HG03457 (cell line): ENCODE results near the gene CARMIL1.
"Not testable (repeated sequence)": the region's sequence is repeated elsewhere in the genome, so short reads cannot be mapped to it uniquely, and the experiment has no call there.

Experiments used
- ATAC-seq: cut with Tn5 transposase; IDR thresholded peaks from one replicate; pipeline ENCODE4 v1.9.1; 2021; ENCODE audit warnings: moderate number of reproducible peaks; ENCODE audit not compliant: unreplicated experiment

Gene CARMIL1

DNA sequence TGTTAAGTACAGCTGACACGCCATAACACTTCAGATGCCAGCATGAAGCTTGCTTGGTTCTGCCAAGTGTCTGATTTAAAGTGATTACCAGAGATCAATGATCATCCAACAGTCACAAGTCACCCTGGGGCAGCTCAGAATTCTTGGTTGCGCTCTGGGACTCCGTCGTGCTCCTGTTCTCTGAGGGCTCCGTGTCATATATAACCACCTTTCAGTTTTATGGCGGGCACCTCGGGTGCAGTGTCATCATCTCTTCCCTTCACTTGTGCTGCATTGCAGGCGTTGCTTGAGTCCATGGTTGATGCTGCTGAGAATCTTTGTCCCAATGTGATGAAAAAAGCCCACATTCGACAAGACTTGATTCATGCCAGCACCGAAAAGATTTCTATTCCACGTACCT lies 271.5 kb downstream of the CARMIL1 start:
- ATAC-seq, result no peak

DNA sequence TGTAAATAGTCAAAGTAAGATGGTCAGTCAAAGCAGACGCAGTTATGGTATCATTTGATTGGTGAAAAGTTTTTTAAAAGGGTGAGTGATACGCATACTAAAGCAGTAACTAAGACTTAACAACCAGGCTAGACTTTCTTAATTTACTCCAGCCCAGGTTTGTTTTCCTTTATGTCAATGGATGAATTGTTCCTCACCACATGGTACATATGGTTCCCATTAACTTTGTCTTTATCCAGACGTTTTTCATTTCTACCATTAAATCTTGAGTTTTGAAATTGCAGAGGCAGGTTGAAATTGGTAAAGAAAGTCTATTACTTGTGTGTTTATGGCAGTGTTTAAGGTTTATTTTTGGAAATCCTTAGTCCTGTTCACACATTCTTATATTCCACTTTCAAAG lies 274.3 kb downstream of the CARMIL1 start:
- ATAC-seq, result no peak

GRCh38 chr6:25555188-25555587 lies 276.0 kb downstream of the CARMIL1 start:
- ATAC-seq, result no peak

DNA sequence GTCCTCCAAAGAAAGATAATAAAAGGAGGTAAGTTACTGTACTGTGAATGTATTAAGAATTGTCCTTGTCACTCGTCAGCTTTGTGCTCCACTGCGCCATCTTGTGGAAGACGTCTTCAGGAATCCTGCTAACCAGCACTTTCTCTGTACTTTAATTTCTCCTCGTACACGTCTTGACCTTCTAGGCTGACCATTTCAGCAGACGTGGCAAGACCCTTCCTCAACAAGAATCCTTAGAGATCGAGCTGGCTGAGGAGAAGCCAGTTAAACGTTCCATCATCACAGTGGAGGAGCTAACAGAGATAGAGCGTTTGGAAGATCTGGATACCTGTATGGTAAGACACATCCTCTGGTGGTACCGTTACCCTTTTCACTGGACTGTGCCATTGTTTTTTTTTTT lies 277.3 kb downstream of the CARMIL1 start:
- no peak for ATAC-seq

DNA sequence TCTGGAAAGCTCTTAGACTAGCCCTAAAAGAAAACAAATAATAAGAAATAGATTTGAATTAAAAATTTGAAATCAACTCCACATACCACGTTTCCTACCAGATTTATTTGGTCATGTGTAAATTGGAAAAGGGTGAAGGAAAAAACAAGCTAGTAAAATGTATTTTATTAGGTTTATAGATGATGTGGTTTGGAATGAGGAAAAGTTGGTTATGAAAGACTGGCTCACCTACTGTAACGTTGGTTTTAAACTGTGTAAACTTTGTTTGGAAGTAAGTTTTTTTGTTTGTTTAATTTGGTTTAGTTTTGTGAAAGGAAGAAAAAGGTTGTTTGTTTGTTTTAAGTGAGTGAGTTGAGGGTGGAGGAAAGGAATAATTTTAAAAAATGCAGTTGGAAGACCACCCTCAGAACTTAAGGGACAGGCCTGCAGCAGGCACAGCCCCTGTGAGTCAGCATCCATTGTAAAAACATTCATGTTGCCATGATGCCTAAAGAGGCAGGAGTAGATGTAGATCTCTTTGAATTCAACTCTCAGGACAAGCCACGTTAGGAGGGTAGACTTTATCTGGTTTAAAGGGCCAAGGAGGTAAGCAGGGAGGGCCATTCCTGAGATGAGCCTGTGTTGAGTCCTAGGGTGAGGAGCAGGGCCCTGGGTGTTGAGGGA lies 279.1 kb downstream of the CARMIL1 start:
- no peak for ATAC-seq

- ATAC-seq, result no peak
These were observed 281.7 kb downstream of the CARMIL1 start for GRCh38 chr6:25560865-25561264.

DNA sequence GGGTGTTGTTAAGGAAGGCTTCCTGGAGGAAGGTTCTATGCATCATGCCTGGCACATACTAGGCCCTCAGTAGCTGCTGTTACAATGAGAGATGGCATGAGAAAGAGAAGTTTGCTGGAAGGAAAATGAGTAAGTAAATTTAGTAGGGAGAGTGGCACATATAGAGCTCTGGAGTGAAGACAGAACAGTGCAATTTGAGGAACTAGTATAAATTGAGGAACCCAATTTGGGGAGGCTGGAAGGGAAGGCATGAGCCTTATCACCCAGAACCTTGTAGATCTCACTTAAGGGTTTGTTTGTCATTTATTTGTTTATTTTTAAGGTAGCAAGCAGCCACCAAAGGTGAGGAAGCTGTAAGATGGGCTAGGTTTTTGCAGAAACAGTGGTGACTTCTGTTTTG lies 285.8 kb downstream of the CARMIL1 start:
- no peak for ATAC-seq

GRCh38 chr6:25570578-25570977 lies 291.4 kb downstream of the CARMIL1 start:
- no peak for ATAC-seq

GRCh38 chr6:25576919-25577318 lies 297.7 kb downstream of the CARMIL1 start:
- ATAC-seq, result no peak

DNA sequence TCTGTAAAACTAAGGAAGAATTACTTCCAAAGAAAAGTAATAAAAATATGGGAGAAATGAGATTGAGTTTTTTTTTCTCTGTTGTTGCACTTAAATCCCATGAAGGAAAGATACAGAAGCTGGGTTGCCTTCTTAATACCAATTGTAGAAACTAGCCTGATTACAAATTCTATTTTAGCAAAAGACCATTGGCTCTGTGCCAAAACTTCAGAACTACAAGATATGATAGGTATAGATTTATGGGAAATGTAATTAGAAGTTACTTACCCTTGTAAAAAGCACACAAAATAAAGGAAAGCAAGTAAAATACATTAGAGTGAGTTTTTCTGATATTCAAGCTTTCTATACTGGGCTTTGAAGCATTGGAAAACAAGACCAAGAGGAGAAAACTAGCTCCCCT lies 299.4 kb downstream of the CARMIL1 start:
- no peak for ATAC-seq

GRCh38 chr6:25579391-25579883 lies 300.3 kb downstream of the CARMIL1 start:
- ATAC-seq, result no peak

- ATAC-seq, result no peak
These were observed 300.8 kb downstream of the CARMIL1 start for GRCh38 chr6:25579902-25580495.

DNA sequence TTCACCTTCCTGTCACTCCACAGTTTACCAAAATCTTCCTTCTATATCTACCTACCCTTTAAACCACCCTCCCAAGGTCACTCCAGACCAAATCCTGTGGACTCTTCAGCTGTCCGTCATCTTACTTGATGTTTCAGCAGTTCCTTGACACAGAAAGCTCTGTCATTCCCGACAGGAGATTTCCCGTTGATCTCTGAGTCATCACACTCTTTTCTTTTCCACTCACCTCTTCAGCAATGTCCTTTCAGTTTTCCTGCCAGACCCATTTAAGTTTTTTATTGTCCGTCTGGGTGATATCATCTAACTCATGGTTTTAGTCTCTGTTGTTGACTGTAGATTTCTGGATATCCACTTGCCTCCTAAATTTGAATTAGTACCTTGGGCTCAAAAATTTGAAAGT lies 302.9 kb downstream of the CARMIL1 start:
- ATAC-seq, result no peak

DNA sequence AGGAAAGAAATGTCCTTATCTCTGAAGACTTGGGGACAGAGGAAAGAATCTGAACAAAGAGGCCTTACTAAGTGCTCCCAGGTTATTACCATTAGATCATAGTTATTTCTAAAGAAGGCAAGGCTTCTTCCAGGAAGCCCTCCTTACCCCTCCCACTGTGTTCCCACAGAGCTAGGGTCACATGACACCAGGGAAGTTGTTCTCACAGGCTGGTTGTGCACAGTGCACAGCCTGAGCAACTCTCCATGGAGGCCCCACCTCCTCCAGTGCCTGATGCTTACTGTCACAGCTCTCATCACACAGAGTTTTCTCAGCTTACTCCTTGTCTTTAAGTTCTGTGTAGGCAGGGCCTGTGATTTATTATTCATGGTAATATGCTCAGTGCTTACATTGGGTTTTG lies 303.9 kb downstream of the CARMIL1 start:
- no peak for ATAC-seq

GRCh38 chr6:25583906-25584305 lies 304.7 kb downstream of the CARMIL1 start:
- no peak for ATAC-seq

DNA sequence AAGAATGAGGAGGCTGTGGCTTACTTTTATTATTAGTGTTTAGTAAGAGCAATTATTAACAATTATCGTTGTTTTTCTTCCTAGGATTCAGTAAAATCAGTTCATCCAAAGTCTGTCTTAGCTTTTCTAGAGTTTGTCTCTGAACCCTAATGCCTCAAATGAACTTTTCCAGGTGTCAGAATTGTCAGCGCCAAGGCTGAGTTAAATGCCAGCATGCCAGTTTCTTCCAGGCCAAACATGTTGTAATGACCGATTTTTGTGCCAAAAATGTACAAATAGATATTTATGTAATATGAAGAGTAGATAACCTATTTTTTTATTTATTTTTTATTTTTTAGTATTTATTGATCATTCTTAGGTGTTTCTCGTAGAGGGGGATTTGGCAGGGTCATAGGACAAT lies 306.1 kb downstream of the CARMIL1 start:
- ATAC-seq, result no peak

DNA sequence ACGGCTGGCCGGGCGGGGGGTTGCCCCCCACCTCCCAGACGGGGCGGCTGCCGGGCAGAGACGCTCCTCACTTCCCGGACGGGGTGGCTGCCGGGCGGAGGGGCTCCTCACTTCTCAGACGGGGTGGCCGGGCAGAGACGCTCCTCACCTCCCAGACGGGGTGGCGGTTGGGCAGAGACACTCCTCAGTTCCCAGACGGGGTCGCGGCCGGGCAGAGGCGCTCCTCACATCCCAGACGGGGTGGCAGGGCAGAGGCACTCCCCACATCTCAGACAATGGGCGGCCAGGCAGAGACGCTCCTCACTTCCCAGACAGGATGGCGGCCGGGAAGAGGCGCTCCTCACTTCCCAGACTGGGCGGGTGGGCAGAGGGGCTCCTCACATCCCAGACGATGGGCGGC lies 306.9 kb downstream of the CARMIL1 start:
- ATAC-seq, result not testable (repeated sequence)

- ATAC-seq, result no peak
These were observed 307.8 kb downstream of the CARMIL1 start for GRCh38 chr6:25586927-25587326.

GRCh38 chr6:25590986-25591385 lies 311.8 kb downstream of the CARMIL1 start:
- no peak for ATAC-seq

DNA sequence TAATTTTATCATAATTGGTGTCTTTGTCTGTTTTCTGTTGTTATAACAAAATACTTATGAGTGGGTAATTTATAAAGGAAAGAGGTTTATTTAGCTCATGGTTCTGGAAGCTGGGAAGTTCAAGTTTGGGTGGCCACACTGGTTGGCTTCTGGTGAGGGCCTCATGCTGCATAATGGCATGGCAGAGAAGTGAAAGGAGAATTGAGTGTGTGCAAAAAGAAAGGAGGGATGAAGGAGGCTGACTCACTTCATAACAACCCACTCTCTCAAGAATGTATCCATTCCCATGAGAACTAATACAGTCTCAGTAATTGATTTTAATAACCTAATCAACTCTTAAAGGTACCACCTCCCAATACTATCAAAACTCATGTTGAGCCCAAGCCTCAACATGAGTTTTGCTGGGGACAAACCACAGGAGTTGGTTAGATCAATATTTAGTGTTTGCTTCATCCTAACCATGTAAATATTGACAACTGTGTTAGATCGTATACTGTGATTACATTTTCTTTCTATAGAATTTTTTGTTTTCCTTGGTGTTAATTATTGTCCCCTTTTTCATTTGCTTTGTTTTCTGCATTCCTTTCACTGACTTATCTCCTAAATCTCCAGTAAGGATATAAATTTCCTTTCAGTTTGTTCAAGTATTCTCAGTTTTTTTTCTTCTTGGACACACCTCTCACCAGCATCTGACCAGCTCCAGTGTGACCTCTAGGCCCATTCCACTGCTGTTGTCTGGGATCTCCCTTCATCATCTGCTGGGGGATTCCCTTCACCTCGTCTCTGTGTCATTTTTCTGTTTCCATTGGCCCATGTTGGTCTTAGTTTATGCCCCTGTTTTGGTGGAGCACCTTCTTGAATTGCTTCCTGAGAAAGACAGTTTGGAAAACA lies 318.0 kb downstream of the CARMIL1 start:
- ATAC-seq, result no peak

- ATAC-seq, result no peak
These were observed 320.4 kb downstream of the CARMIL1 start for GRCh38 chr6:25599516-25600085.
